ENCODE results near the gene NDUFAF3.

Gene NDUFAF3

GRCh38 chr3:49021813-49022687 lies at the start of gene NDUFAF3:
TSS of gene NDUFAF3 (plus strand) at chr3:49022121. CDS start at chr3:49022145, 24 bp downstream.
- Histone ChIP-seq H3K79me2 (ENCODE audit: insufficient read depth, low read length) (peaks cover 21% of the 10 kb centered on the region; the same call in 1 of the 2 replicates), H3K9ac (ENCODE audit: low read length) (peak within 1 kb of the TSS; percentile 94), H2AFZ (ENCODE audit: low read depth, low read length, severe bottlenecking) (peak within 1 kb of the TSS; percentile 32), H3K36me3 (ENCODE audit: low read length) (0 out of 2 replicates have a peak, but pooled peaks cover 11% of the 10 kb centered on the region), H3K9me2 (replicated peaks; ENCODE audit: insufficient read depth, low read length) (no peaks in the 10 kb centered on the region), H3K4me3 (ENCODE audit: insufficient read depth, low read length, poor library complexity, severe bottlenecking) (peak within 1 kb of the TSS; percentile 79), H3K9me3 (ENCODE audit: insufficient read depth, low read length) (no peaks in the 10 kb centered on the region), H4K20me1 (ENCODE audit: low read depth, low read length) (no peaks in the 10 kb centered on the region), H3K27ac (ENCODE audit: low read depth, low read length) (peak within 1 kb of the TSS; percentile 94), H3K4me2 (ENCODE audit: low read depth, low read length, poor library complexity, severe bottlenecking) (peak within 1 kb of the TSS; percentile 71), H3K27me3 (ENCODE audit: low read length) (no peaks in the 10 kb centered on the region), H3F3A (ENCODE audit: insufficient read depth) (peaks cover 28% of the 10 kb centered on the region)
- TF ChIP-seq CTCF (IDR thresholded peaks at IDR 0.05; ENCODE audit: insufficient read depth, low read length, poor library complexity, severe bottlenecking) (peak; percentile 73), EZH2phosphoT487 (conservative IDR thresholded peaks at IDR 0.05; ENCODE audit: low read length) (no peak)

GRCh38 chr3:48974076-48974864 lies 47.7 kb upstream of the NDUFAF3 start:
- Histone ChIP-seq H2AFZ (ENCODE audit: low read depth, low read length, severe bottlenecking) (no peak overlapping the region), H3K4me3 (ENCODE audit: insufficient read depth, low read length, poor library complexity, severe bottlenecking) (no peak overlapping the region), H3K27me3 (ENCODE audit: low read length) (no peaks in the 10 kb centered on the region), H3K79me2 (ENCODE audit: insufficient read depth, low read length) (no peaks in the 10 kb centered on the region), H3K4me2 (ENCODE audit: low read depth, low read length, poor library complexity, severe bottlenecking) (no peak overlapping the region), H4K20me1 (ENCODE audit: low read depth, low read length) (no peaks in the 10 kb centered on the region), H3K9ac (ENCODE audit: low read length) (no peak overlapping the region), H3F3A (ENCODE audit: insufficient read depth) (no peaks in the 10 kb centered on the region), H3K36me3 (ENCODE audit: low read length) (peaks cover 13% of the 10 kb centered on the region), H3K9me3 (ENCODE audit: insufficient read depth, low read length) (no peaks in the 10 kb centered on the region), H3K9me2 (replicated peaks; ENCODE audit: insufficient read depth, low read length) (no peaks in the 10 kb centered on the region), H3K27ac (ENCODE audit: low read depth, low read length) (no peak overlapping the region)
- TF ChIP-seq CTCF (IDR thresholded peaks at IDR 0.05; ENCODE audit: insufficient read depth, low read length, poor library complexity, severe bottlenecking) (no peak), EZH2phosphoT487 (conservative IDR thresholded peaks at IDR 0.05; ENCODE audit: low read length) (no peak)

- H3F3A ChIP-seq (ENCODE audit: insufficient read depth): no peaks in the 10 kb centered on the region
- H3K27me3 ChIP-seq (ENCODE audit: low read length): no peaks in the 10 kb centered on the region
- TF ChIP-seq CTCF (IDR thresholded peaks at IDR 0.05; ENCODE audit: insufficient read depth, low read length, poor library complexity, severe bottlenecking): no peak
- TF ChIP-seq EZH2phosphoT487 (conservative IDR thresholded peaks at IDR 0.05; ENCODE audit: low read length): no peak
- peaks cover 7% of the 10 kb centered on the region for H3K36me3 ChIP-seq (ENCODE audit: low read length)
- no peak overlapping the region for H3K9ac ChIP-seq (ENCODE audit: low read length)
- no peaks in the 10 kb centered on the region for H3K9me2 ChIP-seq (replicated peaks; ENCODE audit: insufficient read depth, low read length)
- H3K4me3 ChIP-seq (ENCODE audit: insufficient read depth, low read length, poor library complexity, severe bottlenecking): no peak overlapping the region
- no peak overlapping the region for H3K4me2 ChIP-seq (ENCODE audit: low read depth, low read length, poor library complexity, severe bottlenecking)
- no peaks in the 10 kb centered on the region for H4K20me1 ChIP-seq (ENCODE audit: low read depth, low read length)
- H3K9me3 ChIP-seq (ENCODE audit: insufficient read depth, low read length): no peaks in the 10 kb centered on the region
- H3K27ac ChIP-seq (ENCODE audit: low read depth, low read length): no peak overlapping the region
- H2AFZ ChIP-seq (ENCODE audit: low read depth, low read length, severe bottlenecking): no peak overlapping the region
- no peaks in the 10 kb centered on the region for H3K79me2 ChIP-seq (ENCODE audit: insufficient read depth, low read length)
These were observed 42.5 kb upstream of the NDUFAF3 start for GRCh38 chr3:48979451-48979850.

All from SU-DHL-6 (cell line).